GM12865 (cell line): ENCODE measurements around the gene PRR23E.

Source experiments
- DNase-seq: peaks from one replicate; pipeline ENCODE4 v3.0.0; 2010; ENCODE audit warnings: low read depth
- H3K4me3 ChIP-seq: 2 replicates; pipeline ENCODE4 v1.5.1; 2011; ENCODE audit warnings: mild to moderate bottlenecking, low read depth, low read length, control low read depth
- CTCF ChIP-seq: IDR thresholded peaks from 2 replicates; pipeline ENCODE4 v1.5.1; 2011; ENCODE audit warnings: low read length, control low read depth, low read depth, inconsistent platforms; ENCODE audit not compliant: insufficient read depth; ENCODE audit errors: missing control alignments

Gene PRR23E

GRCh38 chr3:127226946-127227842, 34.3 kb downstream of the PRR23E start:
- no peak for TF ChIP-seq CTCF
- DNase-seq = no peak
- H3K4me3 ChIP-seq = no peak overlapping the region

- H3K4me3 ChIP-seq = no peak overlapping the region
- peak; percentile 74 for DNase-seq
- no peak for TF ChIP-seq CTCF
Observed at GRCh38 chr3:127228866-127229265, 35.9 kb downstream of the PRR23E start.

GRCh38 chr3:127233371-127233770, 40.4 kb downstream of the PRR23E start:
- no peak for TF ChIP-seq CTCF
- no peak for DNase-seq
- no peak overlapping the region for H3K4me3 ChIP-seq

- no peak for DNase-seq
- no peak overlapping the region for H3K4me3 ChIP-seq
- no peak for TF ChIP-seq CTCF
Observed at GRCh38 chr3:127234778-127235177, 41.8 kb downstream of the PRR23E start.

- no peak for DNase-seq
- no peak for TF ChIP-seq CTCF
- H3K4me3 ChIP-seq = no peak overlapping the region
Observed at GRCh38 chr3:127235706-127236105, 42.8 kb downstream of the PRR23E start.

GRCh38 chr3:127237835-127238234, 44.9 kb downstream of the PRR23E start:
- TF ChIP-seq CTCF = no peak
- no peak for DNase-seq
- no peak overlapping the region for H3K4me3 ChIP-seq

- DNase-seq = no peak
- no peak for TF ChIP-seq CTCF
Observed at GRCh38 chr3:127238602-127239001, 45.7 kb downstream of the PRR23E start.

More at GRCh38 chr3:127238602-127239001, 45.7 kb downstream of the PRR23E start:
- no peak overlapping the region for H3K4me3 ChIP-seq
